ENCODE measurements around the gene PARPBP.

GRCh38 chr12:102144221-102144620, 24.2 kb downstream of the PARPBP start:
- no peak for TF ChIP-seq CTCF (IDR thresholded peaks at IDR 0.05)
- no peak for TF ChIP-seq ZFX (IDR thresholded peaks at IDR 0.05; ENCODE audit: borderline replicate concordance)

Data from 22Rv1 (cell line).